ENCODE results near the gene EPC1.
"Not testable (repeated sequence)": the region's sequence is repeated elsewhere in the genome, so short reads cannot be mapped to it uniquely, and the experiment has no call there.

The EPC1 gene

GRCh38 chr10:32239769-32240168, 107.2 kb downstream of the EPC1 start:
- Histone ChIP-seq H2BK120ac (ENCODE audit: insufficient read depth, low read length, poor library complexity) (no peak overlapping the region), H2AFZ (ENCODE audit: insufficient read depth, low read length, poor library complexity) (no peak overlapping the region), H3K9me3 (ENCODE audit: insufficient read depth, low read depth, low read length) (no peaks in the 10 kb centered on the region), H3K9ac (ENCODE audit: low read length) (no peak overlapping the region), H2BK5ac (ENCODE audit: low read depth, low read length, poor library complexity) (no peak overlapping the region), H3K36me3 (ENCODE audit: control insufficient read depth in 1 of 2, insufficient read depth in 2 of 2, low read length in 2 of 2) (no peaks in the 10 kb centered on the region), H4K12ac (ENCODE audit: low read depth, low read length) (no peak overlapping the region), H2BK12ac (ENCODE audit: low read length) (no peak overlapping the region), H3K79me1 (ENCODE audit: low read length) (peaks cover 2% of the 10 kb centered on the region), H3K27ac (ENCODE audit: low read depth, low read length) (no peak overlapping the region), H2AK5ac (ENCODE audit: low read length) (no peak overlapping the region), H4K91ac (ENCODE audit: low read depth, low read length) (no peak overlapping the region), H4K8ac (ENCODE audit: low read depth, low read length) (no peak overlapping the region), H3K27me3 (ENCODE audit: insufficient read depth, low read length) (no peaks in the 10 kb centered on the region), H3K4me1 (ENCODE audit: control insufficient read depth in 1 of 2, insufficient read depth in 2 of 2, low read length in 2 of 2) (peaks cover 7% of the 10 kb centered on the region in 2 experiments), H3K14ac (ENCODE audit: low read length) (no peak overlapping the region), H3K18ac (ENCODE audit: low read length) (no peak overlapping the region), H3K79me2 (ENCODE audit: control insufficient read depth, insufficient read depth, low read length, poor library complexity) (no peaks in the 10 kb centered on the region), H3K4ac (ENCODE audit: low read depth, low read length) (no peak overlapping the region), H3K4me2 (ENCODE audit: low read length) (no peak overlapping the region), H3K4me3 (ENCODE audit: low read depth, low read length) (no peak overlapping the region), H3K23ac (ENCODE audit: low read length) (no peak overlapping the region)
- DNase-seq = no peak

- Histone ChIP-seq H3K23ac (ENCODE audit: low read length) (no peak overlapping the region), H3K9me3 (ENCODE audit: insufficient read depth, low read depth, low read length) (no peaks in the 10 kb centered on the region), H3K79me1 (ENCODE audit: low read length) (peaks cover 2% of the 10 kb centered on the region), H3K79me2 (ENCODE audit: control insufficient read depth, insufficient read depth, low read length, poor library complexity) (no peaks in the 10 kb centered on the region), H3K27me3 (ENCODE audit: insufficient read depth, low read length) (no peaks in the 10 kb centered on the region), H3K4me1 (ENCODE audit: control insufficient read depth in 1 of 2, insufficient read depth in 2 of 2, low read length in 2 of 2) (no peaks in the 10 kb centered on the region), H3K27ac (ENCODE audit: low read depth, low read length) (no peak overlapping the region), H3K4me3 (ENCODE audit: low read depth, low read length) (no peak overlapping the region), H3K9ac (ENCODE audit: low read length) (no peak overlapping the region), H4K12ac (ENCODE audit: low read depth, low read length) (no peak overlapping the region), H4K8ac (ENCODE audit: low read depth, low read length) (no peak overlapping the region), H2AFZ (ENCODE audit: insufficient read depth, low read length, poor library complexity) (no peak overlapping the region), H3K4ac (ENCODE audit: low read depth, low read length) (no peak overlapping the region), H3K18ac (ENCODE audit: low read length) (no peak overlapping the region), H3K14ac (ENCODE audit: low read length) (no peak overlapping the region), H3K4me2 (ENCODE audit: low read length) (no peak overlapping the region), H3K36me3 (ENCODE audit: control insufficient read depth in 1 of 2, insufficient read depth in 2 of 2, low read length in 2 of 2) (peaks cover 0 to 2% of the 10 kb centered on the region in 2 experiments), H2BK5ac (ENCODE audit: low read depth, low read length, poor library complexity) (no peak overlapping the region), H2AK5ac (ENCODE audit: low read length) (no peak overlapping the region), H4K91ac (ENCODE audit: low read depth, low read length) (no peak overlapping the region), H2BK120ac (ENCODE audit: insufficient read depth, low read length, poor library complexity) (no peak overlapping the region), H2BK12ac (ENCODE audit: low read length) (no peak overlapping the region)
- DNase-seq = no peak
- no CpG with 5 or more reads among the region's 3 CpGs for WGBS (ENCODE audit: extremely low coverage, insufficient coverage, insufficient read length)
Measured at GRCh38 chr10:32237644-32238345, 109.2 kb downstream of the EPC1 start.

- H3K27me3 ChIP-seq (ENCODE audit: insufficient read depth, low read length) = no peaks in the 10 kb centered on the region
- no peak overlapping the region for H2BK5ac ChIP-seq (ENCODE audit: low read depth, low read length, poor library complexity)
- no peak overlapping the region for H4K91ac ChIP-seq (ENCODE audit: low read depth, low read length)
- WGBS (ENCODE audit: extremely low coverage, insufficient coverage, insufficient read length) = no CpG with 5 or more reads among the region's 1 CpG
- no peaks in the 10 kb centered on the region for H3K79me2 ChIP-seq (ENCODE audit: control insufficient read depth, insufficient read depth, low read length, poor library complexity)
- H3K9ac ChIP-seq (ENCODE audit: low read length) = no peak overlapping the region
- no peak overlapping the region for H3K18ac ChIP-seq (ENCODE audit: low read length)
- H4K12ac ChIP-seq (ENCODE audit: low read depth, low read length) = no peak overlapping the region
- no peak overlapping the region for H3K4me2 ChIP-seq (ENCODE audit: low read length)
- H3K4me1 ChIP-seq (ENCODE audit: control insufficient read depth in 1 of 2, insufficient read depth in 2 of 2, low read length in 2 of 2) = peaks cover 5 to 6% of the 10 kb centered on the region in 2 experiments
- H3K36me3 ChIP-seq (ENCODE audit: control insufficient read depth in 1 of 2, insufficient read depth in 2 of 2, low read length in 2 of 2) = peaks cover 0 to 2% of the 10 kb centered on the region in 2 experiments
- H3K27ac ChIP-seq (ENCODE audit: low read depth, low read length) = no peak overlapping the region
- H2AFZ ChIP-seq (ENCODE audit: insufficient read depth, low read length, poor library complexity) = no peak overlapping the region
- no peak overlapping the region for H2AK5ac ChIP-seq (ENCODE audit: low read length)
- H3K4ac ChIP-seq (ENCODE audit: low read depth, low read length) = no peak overlapping the region
- no peak overlapping the region for H3K14ac ChIP-seq (ENCODE audit: low read length)
- H3K9me3 ChIP-seq (ENCODE audit: insufficient read depth, low read depth, low read length) = peaks cover 2% of the 10 kb centered on the region
- no peak overlapping the region for H3K4me3 ChIP-seq (ENCODE audit: low read depth, low read length)
- DNase-seq = no peak
- H2BK120ac ChIP-seq (ENCODE audit: insufficient read depth, low read length, poor library complexity) = no peak overlapping the region
- no peak overlapping the region for H3K23ac ChIP-seq (ENCODE audit: low read length)
- no peaks in the 10 kb centered on the region for H3K79me1 ChIP-seq (ENCODE audit: low read length)
- no peak overlapping the region for H2BK12ac ChIP-seq (ENCODE audit: low read length)
- H4K8ac ChIP-seq (ENCODE audit: low read depth, low read length) = no peak overlapping the region
Measured at GRCh38 chr10:32234471-32234870, 112.5 kb downstream of the EPC1 start.

- H4K12ac ChIP-seq (ENCODE audit: low read depth, low read length); H4K8ac ChIP-seq (ENCODE audit: low read depth, low read length); H3K79me1 ChIP-seq (ENCODE audit: low read length); DNase-seq; H3K36me3 ChIP-seq (ENCODE audit: control insufficient read depth in 1 of 2, insufficient read depth in 2 of 2, low read length in 2 of 2); H2BK12ac ChIP-seq (ENCODE audit: low read length); H2AK5ac ChIP-seq (ENCODE audit: low read length); H2AFZ ChIP-seq (ENCODE audit: insufficient read depth, low read length, poor library complexity); H3K79me2 ChIP-seq (ENCODE audit: control insufficient read depth, insufficient read depth, low read length, poor library complexity); H3K4me2 ChIP-seq (ENCODE audit: low read length); H3K14ac ChIP-seq (ENCODE audit: low read length); H3K4ac ChIP-seq (ENCODE audit: low read depth, low read length); H3K23ac ChIP-seq (ENCODE audit: low read length); H2BK120ac ChIP-seq (ENCODE audit: insufficient read depth, low read length, poor library complexity); H3K9ac ChIP-seq (ENCODE audit: low read length); H3K27ac ChIP-seq (ENCODE audit: low read depth, low read length); H2BK5ac ChIP-seq (ENCODE audit: low read depth, low read length, poor library complexity); H3K4me1 ChIP-seq (ENCODE audit: control insufficient read depth in 1 of 2, insufficient read depth in 2 of 2, low read length in 2 of 2); H3K4me3 ChIP-seq (ENCODE audit: low read depth, low read length); H3K9me3 ChIP-seq (ENCODE audit: insufficient read depth, low read depth, low read length); H3K18ac ChIP-seq (ENCODE audit: low read length); H4K91ac ChIP-seq (ENCODE audit: low read depth, low read length); H3K27me3 ChIP-seq (ENCODE audit: insufficient read depth, low read length): not testable (repeated sequence)
- no CpG with 5 or more reads among the region's 36 CpGs for WGBS (ENCODE audit: extremely low coverage, insufficient coverage, insufficient read length)
Measured at GRCh38 chr10:32233375-32233774, 113.6 kb downstream of the EPC1 start.
